ENCODE measurements around the gene SMYD4.
"Not testable (repeated sequence)": the region's sequence is repeated elsewhere in the genome, so short reads cannot be mapped to it uniquely, and the experiment has no call there.

SMYD4 gene

GRCh38 chr17:1808644-1809043 lies 21.1 kb downstream of the SMYD4 start:
- in situ Hi-C loops (cut with HindIII; ENCODE audit: low sequenced_read_pairs): no loop called here
- no peak overlapping the region for H3K4me3 ChIP-seq (ENCODE audit: low read depth, low read length)
- DNase-seq (ENCODE audit: low read depth, low spot score): no peak

DNA sequence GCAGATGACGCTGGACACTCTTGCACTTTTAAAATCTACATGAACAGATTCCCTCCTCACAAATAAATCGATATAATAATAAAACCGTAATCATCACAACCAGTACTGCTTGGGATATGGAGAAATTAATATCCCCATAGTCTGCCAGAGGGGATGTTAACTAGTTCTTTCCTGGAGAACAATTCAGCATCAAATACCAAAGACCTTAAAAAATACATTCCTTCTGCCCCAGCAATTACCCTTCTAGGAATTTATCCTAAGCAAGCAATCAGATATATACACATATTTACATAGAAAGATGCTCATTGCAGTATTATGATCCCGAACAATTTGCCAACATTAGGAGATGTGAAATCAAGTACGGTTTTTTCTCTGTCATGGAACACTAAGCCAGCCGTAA lies 21.8 kb downstream of the SMYD4 start:
- no peak overlapping the region for H3K4me3 ChIP-seq (ENCODE audit: low read depth, low read length)
- no peak for DNase-seq (ENCODE audit: low read depth, low spot score)
- no peak for TF ChIP-seq CTCF (IDR thresholded peaks at IDR 0.05; ENCODE audit: low read depth, low read length)
- in situ Hi-C loops (cut with HindIII; ENCODE audit: low sequenced_read_pairs): no loop called here

More at GRCh38 chr17:1808644-1809043, 21.1 kb downstream of the SMYD4 start:
- no peak for TF ChIP-seq CTCF (IDR thresholded peaks at IDR 0.05; ENCODE audit: low read depth, low read length)

- no peak overlapping the region for H3K4me3 ChIP-seq (ENCODE audit: low read depth, low read length)
- TF ChIP-seq CTCF (IDR thresholded peaks at IDR 0.05; ENCODE audit: low read depth, low read length): no peak
- in situ Hi-C loops (cut with HindIII; ENCODE audit: low sequenced_read_pairs): no loop called here
- DNase-seq (ENCODE audit: low read depth, low spot score): no peak
Observed at GRCh38 chr17:1803280-1803679, 26.4 kb downstream of the SMYD4 start.

GRCh38 chr17:1802429-1802828 lies 27.3 kb downstream of the SMYD4 start:
- no peak for DNase-seq (ENCODE audit: low read depth, low spot score)
- TF ChIP-seq CTCF (IDR thresholded peaks at IDR 0.05; ENCODE audit: low read depth, low read length): no peak
- in situ Hi-C loops (cut with HindIII; ENCODE audit: low sequenced_read_pairs): no loop called here
- H3K4me3 ChIP-seq (ENCODE audit: low read depth, low read length): no peak overlapping the region

DNA sequence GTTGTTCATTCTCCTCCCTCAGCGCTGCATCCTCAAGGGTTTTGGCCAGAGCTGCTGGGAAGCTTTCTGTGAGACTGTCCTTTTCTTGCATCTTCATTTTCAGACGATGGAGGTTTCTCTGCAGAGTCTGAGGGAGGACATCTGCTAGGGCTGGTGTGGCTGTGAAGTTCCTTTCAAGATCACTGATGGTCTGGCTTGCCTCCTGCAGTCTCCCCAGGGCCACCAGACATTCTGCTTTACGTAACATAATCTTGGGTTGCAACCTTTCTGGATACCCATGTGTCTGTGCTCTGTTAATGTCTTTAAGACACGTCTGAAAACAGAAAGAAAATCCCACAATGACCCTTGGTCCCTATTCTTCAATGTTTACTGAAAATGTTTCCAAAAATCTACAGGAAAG lies 29.0 kb downstream of the SMYD4 start:
- no peak for TF ChIP-seq CTCF (IDR thresholded peaks at IDR 0.05; ENCODE audit: low read depth, low read length)
- H3K4me3 ChIP-seq (ENCODE audit: low read depth, low read length): no peak overlapping the region
- in situ Hi-C loops (cut with HindIII; ENCODE audit: low sequenced_read_pairs): no loop called here
- no peak for DNase-seq (ENCODE audit: low read depth, low spot score)

DNA sequence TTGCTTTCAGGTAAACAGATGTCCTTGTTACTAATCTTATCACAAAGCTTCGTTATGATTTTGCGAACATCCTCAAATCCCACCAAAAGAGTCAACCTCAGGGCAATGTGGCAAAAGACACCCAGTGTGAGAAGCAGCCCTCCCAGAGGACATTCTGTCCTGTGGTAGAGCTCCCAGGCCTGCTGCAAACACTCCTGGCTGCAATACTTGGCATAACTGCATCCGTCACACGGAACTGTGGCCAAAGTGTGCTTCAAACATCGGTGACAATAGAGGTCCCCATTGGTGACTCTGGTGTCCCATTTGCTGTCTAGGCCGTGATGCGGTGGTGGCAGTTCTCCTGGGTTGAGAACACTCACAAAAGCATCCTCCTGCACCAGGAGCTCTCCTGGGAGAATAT lies 29.5 kb downstream of the SMYD4 start:
- TF ChIP-seq CTCF (IDR thresholded peaks at IDR 0.05; ENCODE audit: low read depth, low read length): no peak
- in situ Hi-C loops (cut with HindIII; ENCODE audit: low sequenced_read_pairs): no loop called here
- DNase-seq (ENCODE audit: low read depth, low spot score): no peak
- H3K4me3 ChIP-seq (ENCODE audit: low read depth, low read length): no peak overlapping the region

DNA sequence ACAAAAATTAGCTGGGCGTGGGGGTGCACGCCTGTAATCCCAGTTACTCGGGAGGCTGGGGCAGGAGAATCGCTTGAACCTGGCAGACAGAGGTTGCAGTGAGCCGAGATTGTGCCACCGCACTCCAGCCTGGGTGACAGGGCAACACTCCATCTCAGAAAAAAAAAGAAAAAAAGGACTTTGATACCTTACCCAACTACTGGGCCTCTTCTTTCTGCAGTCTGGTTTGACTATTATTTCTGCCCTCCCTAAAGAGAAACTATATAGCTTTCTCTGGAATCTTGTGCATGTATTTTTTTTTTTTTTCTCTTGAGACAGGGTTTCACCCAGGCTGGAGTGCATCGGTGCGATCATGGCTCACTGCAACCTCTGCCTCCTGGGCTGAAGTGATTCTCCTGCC lies 31.9 kb downstream of the SMYD4 start:
- in situ Hi-C loops (cut with HindIII; ENCODE audit: low sequenced_read_pairs); DNase-seq (ENCODE audit: low read depth, low spot score); H3K4me3 ChIP-seq (ENCODE audit: low read depth, low read length): not testable (repeated sequence)

Measured in astrocyte of the spinal cord (primary cell).